H9 (cell line): ENCODE results near the gene BAG3. TPM values are rescaled to one million over a fixed set of nuclear protein-coding genes. Genes with fewer than 3 reads are reported as not detected.

Source experiments
- DNase-seq: peaks from one replicate; pipeline ENCODE4 v3.0.0-alpha.2; 2017
- H2AFZ ChIP-seq: one replicate; pipeline ENCODE4 v1.6.1; 2013; ENCODE audit warnings: mild to moderate bottlenecking, low read length, control low read depth, moderate library complexity
- H2AK5ac ChIP-seq: 2 replicates; pipeline ENCODE4 v1.6.1; 2013; ENCODE audit warnings: low read length, control low read depth, mixed read lengths; ENCODE audit not compliant: insufficient read length
- H2BK120ac ChIP-seq: one replicate; pipeline ENCODE4 v1.6.1; 2013; ENCODE audit warnings: low read depth, mild to moderate bottlenecking, low read length, control low read depth, inconsistent platforms; ENCODE audit not compliant: poor library complexity, severe bottlenecking
- H2BK12ac ChIP-seq: 2 replicates; pipeline ENCODE4 v1.6.1; 2013; ENCODE audit warnings: low read length, control low read depth, mixed read lengths, low read depth; ENCODE audit not compliant: insufficient read length
- H2BK15ac ChIP-seq: 2 replicates; pipeline ENCODE4 v1.6.1; 2013; ENCODE audit warnings: low read depth, low read length, control low read depth
- H2BK20ac ChIP-seq: one replicate; pipeline ENCODE4 v1.6.1; 2013; ENCODE audit warnings: low read depth, mild to moderate bottlenecking, low read length, control low read depth, inconsistent platforms; ENCODE audit not compliant: poor library complexity, severe bottlenecking
- H2BK5ac ChIP-seq: 2 replicates; pipeline ENCODE4 v1.6.1; 2013; ENCODE audit warnings: low read length, control low read depth, mixed read lengths; ENCODE audit not compliant: insufficient read length
- H3K14ac ChIP-seq: 2 replicates; pipeline ENCODE4 v1.6.1; 2013; ENCODE audit warnings: low read length, control low read depth; ENCODE audit not compliant: insufficient read depth
- H3K18ac ChIP-seq: 2 replicates; pipeline ENCODE4 v1.6.1; 2013; ENCODE audit warnings: low read depth, mild to moderate bottlenecking, mixed read lengths, low read length, control low read depth; ENCODE audit not compliant: insufficient read length
- H3K23ac ChIP-seq: 2 replicates; pipeline ENCODE4 v1.6.1; 2013; ENCODE audit warnings: low read length, control low read depth, mixed read lengths, low read depth; ENCODE audit not compliant: insufficient read length
- H3K23me2 ChIP-seq: 2 replicates; pipeline ENCODE4 v1.6.1; 2013; ENCODE audit warnings: low read depth, mild to moderate bottlenecking, mixed read lengths, low read length, control low read depth; ENCODE audit not compliant: insufficient read length, poor library complexity, severe bottlenecking
- H3K27ac ChIP-seq: 2 replicates; pipeline ENCODE4 v1.5.1; 2013; ENCODE audit warnings: low read length, control low read depth, mixed read lengths, low read depth; ENCODE audit not compliant: insufficient read length
- H3K27me3 ChIP-seq: 2 replicates; pipeline ENCODE4 v1.6.1; 2013; ENCODE audit warnings: low read length, control low read depth, inconsistent platforms; ENCODE audit not compliant: insufficient read depth
- H3K4ac ChIP-seq: 2 replicates; pipeline ENCODE4 v1.6.1; 2013; ENCODE audit warnings: low read depth, mild to moderate bottlenecking, control low read depth, inconsistent platforms, low read length, moderate library complexity
- H3K4me1 ChIP-seq: 2 replicates; pipeline ENCODE4 v1.6.1; 2013; ENCODE audit warnings: low read length, control low read depth, inconsistent platforms; ENCODE audit not compliant: insufficient read depth
- H3K4me2 ChIP-seq: 2 replicates; pipeline ENCODE4 v1.6.1; 2013; ENCODE audit warnings: low read length, control low read depth, mixed read lengths; ENCODE audit not compliant: insufficient read length, insufficient read depth
- H3K56ac ChIP-seq: 2 replicates; pipeline ENCODE4 v1.6.1; 2013; ENCODE audit warnings: low read depth, mild to moderate bottlenecking, mixed read lengths, low read length, control low read depth; ENCODE audit not compliant: insufficient read length
- H3K79me1 ChIP-seq: 2 replicates; pipeline ENCODE4 v1.6.1; 2013; ENCODE audit warnings: low read depth, mild to moderate bottlenecking, moderate library complexity, low read length, control low read depth, inconsistent platforms; ENCODE audit not compliant: insufficient read depth, poor library complexity, severe bottlenecking
- H3K79me2 ChIP-seq: 2 replicates; pipeline ENCODE4 v1.6.1; 2013; ENCODE audit warnings: low read length, control low read depth, inconsistent platforms; ENCODE audit not compliant: insufficient read depth
- H3K9ac ChIP-seq: 2 replicates; pipeline ENCODE4 v1.6.1; 2013; ENCODE audit warnings: low read length, control low read depth, mixed read lengths; ENCODE audit not compliant: insufficient read length; ENCODE audit errors: extremely low read depth
- H3K9me3 ChIP-seq: one replicate; pipeline ENCODE4 v1.6.1; 2013; ENCODE audit warnings: low read depth, low read length, inconsistent platforms; ENCODE audit not compliant: control insufficient read depth
- H3T11ph ChIP-seq: one replicate; pipeline ENCODE4 v1.6.1; 2013; ENCODE audit warnings: mild to moderate bottlenecking, low read length, control low read depth, inconsistent platforms
- H4K20me1 ChIP-seq: one replicate; pipeline ENCODE4 v1.6.1; 2013; ENCODE audit not compliant: control insufficient read depth, insufficient read length, insufficient read depth
- H4K5ac ChIP-seq: 2 replicates; pipeline ENCODE4 v1.6.1; 2013; ENCODE audit warnings: low read depth, mild to moderate bottlenecking, mixed read lengths, low read length, control low read depth; ENCODE audit not compliant: insufficient read length
- H4K8ac ChIP-seq: replicated peaks from 2 replicates; pipeline ENCODE4 v1.6.1; 2013; ENCODE audit warnings: low read length, control low read depth, mixed read lengths, low read depth; ENCODE audit not compliant: insufficient read length
- H4K91ac ChIP-seq: 2 replicates; pipeline ENCODE4 v1.6.1; 2013; ENCODE audit warnings: low read depth, mild to moderate bottlenecking, moderate library complexity, mixed read lengths, low read length, control low read depth; ENCODE audit not compliant: insufficient read length
- H3K27ac Mint-ChIP-seq, 3 experiments: 2 replicates in 2 of 3; 3 replicates in 1 of 3; pipeline ENCODE4 v1.8.0; 2020 to 2021; ENCODE audit warnings: mixed read lengths in 3 of 3, mild to moderate bottlenecking in 1 of 3, moderate library complexity in 1 of 3
- H3K27me3 Mint-ChIP-seq: 2 replicates; pipeline ENCODE4 v1.8.0; 2021; ENCODE audit warnings: low read depth, mild to moderate bottlenecking, moderate library complexity, mixed read lengths
- H3K36me3 Mint-ChIP-seq, 3 experiments: 2 replicates in 2 of 3; 3 replicates in 1 of 3; pipeline ENCODE4 v1.8.0; 2020 to 2021; ENCODE audit warnings: low read depth in 3 of 3, mixed read lengths in 3 of 3; ENCODE audit not compliant: insufficient read depth in 1 of 3
- H3K4me1 Mint-ChIP-seq, 2 experiments: 2 replicates each; pipeline ENCODE4 v1.8.0; 2020; ENCODE audit warnings: mixed read lengths in 2 of 2
- H3K4me3 Mint-ChIP-seq, 2 experiments: 2 replicates in 1 of 2; 3 replicates in 1 of 2; pipeline ENCODE4 v1.8.0; 2020 to 2021; ENCODE audit warnings: mild to moderate bottlenecking in 2 of 2, mixed read lengths in 2 of 2, moderate library complexity in 1 of 2
- H3K9me3 Mint-ChIP-seq, 2 experiments: 2 replicates in 1 of 2; 3 replicates in 1 of 2; pipeline ENCODE4 v1.8.0; 2020; ENCODE audit warnings: mild to moderate bottlenecking in 2 of 2, mixed read lengths in 2 of 2, moderate library complexity in 1 of 2
- WGBS: extraction: QIAGEN DNeasy Blood & Tissue Kit; methylation state at CpG from one replicate; pipeline ENCODE4 v1.1.7; 2013; ENCODE audit warnings: missing lambda C conversion rate, low lambda C conversion rate, mixed read lengths; ENCODE audit not compliant: insufficient read length; ENCODE audit errors: extremely low coverage; 5-methylcytosine and 5-hydroxymethylcytosine counted together
- total RNA-seq: library from RNA; stranded (reverse); gene quantifications from 2 replicates; pipeline ENCODE4 v1.2.1, GENCODE V29; 2021
- TF ChIP-seq, protein P1 (sequence below): fragments of 200-600 bp; sonication (generic); conservative IDR thresholded peaks from 3 replicates; pipeline ENCODE4 v1.8.0; 2021; ENCODE audit warnings: antibody characterized with exemption, mild to moderate bottlenecking

Gene BAG3
- total RNA-seq, 1 experiment from 2014 or later, result 11.4 TPM

DNA sequence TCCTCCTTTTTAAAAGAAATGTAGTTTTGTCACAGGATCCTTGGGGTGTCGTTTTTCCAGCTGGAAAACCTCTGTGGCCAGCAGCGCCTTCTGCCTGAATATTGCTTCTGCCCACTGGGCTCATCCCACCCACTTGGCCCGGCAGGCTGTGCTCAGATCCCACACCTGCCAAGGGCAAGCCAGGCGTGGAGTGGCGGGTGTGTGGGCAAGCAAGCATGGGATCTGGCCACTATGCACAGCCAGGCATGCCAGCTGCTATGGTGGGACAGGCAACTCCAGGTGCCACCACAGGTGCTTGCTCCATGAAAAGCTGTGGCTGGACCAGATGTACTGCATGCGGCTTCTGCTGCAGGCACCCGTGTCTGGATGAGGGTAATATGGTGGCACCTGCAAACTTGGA, 43.4 kb downstream of the BAG3 start:
- Histone ChIP-seq H2BK20ac (no peak overlapping the region), H3K27ac (no peak overlapping the region), H3K79me1 (no peaks in the 10 kb centered on the region), H3K9me3 (no peaks in the 10 kb centered on the region), H3K27me3 (no peaks in the 10 kb centered on the region), H2AFZ (no peak overlapping the region), H3K23me2 (no peaks in the 10 kb centered on the region), H2BK15ac (no peak overlapping the region), H3K4me1 (no peaks in the 10 kb centered on the region), H3K4ac (no peak overlapping the region), H2BK120ac (no peak overlapping the region), H3K79me2 (no peaks in the 10 kb centered on the region), H2BK5ac (no peak overlapping the region), H3K56ac (no peak overlapping the region), H2AK5ac (no peak overlapping the region), H4K8ac (no peak overlapping the region), H4K20me1 (no peaks in the 10 kb centered on the region), H3K4me2 (no peak overlapping the region), H3K23ac (no peak overlapping the region), H3K18ac (no peak overlapping the region), H3K9ac (no peak overlapping the region), H4K5ac (no peak overlapping the region), H2BK12ac (no peak overlapping the region), H4K91ac (no peak overlapping the region), H3K14ac (no peak overlapping the region), H3T11ph (no peak overlapping the region)
- Mint-ChIP-seq H3K4me3 (no peak overlapping the region), H3K27ac (no peak overlapping the region), H3K4me1 (peaks cover 8 to 9% of the 10 kb centered on the region in 2 experiments), H3K36me3 (peaks cover 0 to 2% (median 2%) of the 10 kb centered on the region in 3 experiments; a peak in 3 of 7 replicates), H3K27me3 (peaks cover 1% of the 10 kb centered on the region), H3K9me3 (peaks cover 5 to 10% of the 10 kb centered on the region in 2 experiments)
- WGBS, result no CpG with 5 or more reads among the region's 7 CpGs
- DNase-seq, result no peak
- TF ChIP-seq, protein P1, sequence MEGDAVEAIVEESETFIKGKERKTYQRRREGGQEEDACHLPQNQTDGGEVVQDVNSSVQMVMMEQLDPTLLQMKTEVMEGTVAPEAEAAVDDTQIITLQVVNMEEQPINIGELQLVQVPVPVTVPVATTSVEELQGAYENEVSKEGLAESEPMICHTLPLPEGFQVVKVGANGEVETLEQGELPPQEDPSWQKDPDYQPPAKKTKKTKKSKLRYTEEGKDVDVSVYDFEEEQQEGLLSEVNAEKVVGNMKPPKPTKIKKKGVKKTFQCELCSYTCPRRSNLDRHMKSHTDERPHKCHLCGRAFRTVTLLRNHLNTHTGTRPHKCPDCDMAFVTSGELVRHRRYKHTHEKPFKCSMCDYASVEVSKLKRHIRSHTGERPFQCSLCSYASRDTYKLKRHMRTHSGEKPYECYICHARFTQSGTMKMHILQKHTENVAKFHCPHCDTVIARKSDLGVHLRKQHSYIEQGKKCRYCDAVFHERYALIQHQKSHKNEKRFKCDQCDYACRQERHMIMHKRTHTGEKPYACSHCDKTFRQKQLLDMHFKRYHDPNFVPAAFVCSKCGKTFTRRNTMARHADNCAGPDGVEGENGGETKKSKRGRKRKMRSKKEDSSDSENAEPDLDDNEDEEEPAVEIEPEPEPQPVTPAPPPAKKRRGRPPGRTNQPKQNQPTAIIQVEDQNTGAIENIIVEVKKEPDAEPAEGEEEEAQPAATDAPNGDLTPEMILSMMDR, result no peak
